HG03439 (cell line): ENCODE measurements around the gene PRKAA1.
"Not testable (repeated sequence)": the region's sequence is repeated elsewhere in the genome, so short reads cannot be mapped to it uniquely, and the experiment has no call there.

Experiments used
- ATAC-seq: cut with Tn5 transposase; IDR thresholded peaks from one replicate; pipeline ENCODE4 v1.9.1; 2021; ENCODE audit warnings: mild to moderate bottlenecking, moderate library complexity; ENCODE audit not compliant: unreplicated experiment

PRKAA1 gene

GRCh38 chr5:40735609-40736008, 62.6 kb downstream of the PRKAA1 start:
- no peak for ATAC-seq

GRCh38 chr5:40734986-40735385, 63.2 kb downstream of the PRKAA1 start:
- ATAC-seq = no peak

GRCh38 chr5:40733879-40734563, 64.2 kb downstream of the PRKAA1 start:
- ATAC-seq = no peak

- no peak for ATAC-seq
Observed at GRCh38 chr5:40733434-40733833, 64.7 kb downstream of the PRKAA1 start.

GRCh38 chr5:40722497-40722911, 75.7 kb downstream of the PRKAA1 start:
- ATAC-seq = not testable (repeated sequence)

- ATAC-seq = no peak
Observed at GRCh38 chr5:40720069-40720468, 78.1 kb downstream of the PRKAA1 start.

GRCh38 chr5:40717281-40717680, 80.9 kb downstream of the PRKAA1 start:
- no peak for ATAC-seq

GRCh38 chr5:40716590-40716989, 81.6 kb downstream of the PRKAA1 start:
- ATAC-seq = no peak

- no peak for ATAC-seq
Observed at GRCh38 chr5:40716000-40716399, 82.2 kb downstream of the PRKAA1 start.

GRCh38 chr5:40714001-40714400, 84.2 kb downstream of the PRKAA1 start:
- no peak for ATAC-seq

- ATAC-seq = not testable (repeated sequence)
Observed at GRCh38 chr5:40710575-40710974, 87.6 kb downstream of the PRKAA1 start.
